SK-N-SH (cell line): ENCODE data around the gene ST6GALNAC3. TPM values are rescaled to one million over a fixed set of nuclear protein-coding genes. Genes with fewer than 3 reads are reported as not detected.
A peak's percentile ranks its signal among the peaks of the same experiment; 100 is the strongest.

Source experiments
- CTCF ChIA-PET: fragments of 300-600, 350-600 bp; formaldehyde crosslinking; extraction: SDS; loops from one replicate; lab custom pipeline; 2021; lab: Yijun Ruan, JAX
- POLR2A ChIA-PET: fragments of 350-600 bp; sonication (Branson Sonifier 250); formaldehyde crosslinking; extraction: SDS; loops from one replicate; lab custom pipeline; 2020; ENCODE audit warnings: antibody characterized with exemption, inconsistent platforms; lab: Yijun Ruan, JAX
- DNase-seq: peaks from one replicate; pipeline ENCODE4 v3.0.0; 2012
- H2AFZ ChIP-seq: fragments of 200-600 bp; sonication (generic); 2 replicates; pipeline ENCODE4 v1.8.1; 2016; ENCODE audit warnings: antibody characterized with exemption, mild to moderate bottlenecking, low read depth
- H3F3A ChIP-seq: fragments of 200-600 bp; sonication (generic); replicated peaks from 2 replicates; pipeline ENCODE3; 2016; ENCODE audit warnings: antibody characterized with exemption, mild to moderate bottlenecking; ENCODE audit not compliant: insufficient read depth
- H3K27ac ChIP-seq, 2 experiments: fragments of 200-500 bp in 1 of 2; fragments of 200-600 bp in 1 of 2; sonication (Bioruptor generic) in 1 of 2; sonication (generic), shearing (Covaris generic) in 1 of 2; 2 replicates each; pipeline versions ENCODE4 v1.5.1 to v1.6.1; 2014 to 2016; ENCODE audit warnings: low read depth in 2 of 2, inconsistent platforms in 1 of 2, low read length in 1 of 2, mild to moderate bottlenecking in 1 of 2, mixed read lengths in 1 of 2
- H3K27me3 ChIP-seq: fragments of 200-600 bp; sonication (generic), shearing (Covaris generic); 2 replicates; pipeline ENCODE4 v1.6.1; 2016; ENCODE audit warnings: mixed run types; ENCODE audit not compliant: insufficient read depth
- H3K36me3 ChIP-seq, 2 experiments: fragments of 200-500 bp in 1 of 2; fragments of 200-600 bp in 1 of 2; sonication (Bioruptor generic) in 1 of 2; sonication (generic) in 1 of 2; replicated peaks in 1 of 2; 2 replicates each; pipeline versions ENCODE3 to v1.5.1; 2014 to 2016; ENCODE audit warnings: low read length in 1 of 2, mild to moderate bottlenecking in 1 of 2; ENCODE audit not compliant: insufficient read depth in 2 of 2, control insufficient read depth in 1 of 2
- H3K4me1 ChIP-seq, 2 experiments: fragments of 200-500 bp in 1 of 2; fragments of 200-600 bp in 1 of 2; sonication (Bioruptor generic) in 1 of 2; sonication (generic), shearing (Covaris generic) in 1 of 2; 2 replicates each; pipeline versions ENCODE4 v1.5.1 to v1.6.1; 2014 to 2016; ENCODE audit warnings: low read depth in 1 of 2, low read length in 1 of 2, mixed run types in 1 of 2; ENCODE audit not compliant: insufficient read depth in 2 of 2, control insufficient read depth in 1 of 2
- H3K4me2 ChIP-seq: fragments of 200-600 bp; sonication (generic), shearing (Covaris generic); 2 replicates; pipeline ENCODE4 v1.6.1; 2017; ENCODE audit warnings: mixed run types
- H3K4me3 ChIP-seq, 2 experiments: fragments of 200-500 bp in 1 of 2; fragments of 200-600 bp in 1 of 2; sonication (Bioruptor generic) in 1 of 2; sonication (generic), shearing (Covaris generic) in 1 of 2; 2 replicates each; pipeline versions ENCODE4 v1.5.1 to v1.8.1; 2014 to 2016; ENCODE audit warnings: low read depth in 2 of 2, inconsistent platforms in 1 of 2, low read length in 1 of 2, mild to moderate bottlenecking in 1 of 2, mixed read lengths in 1 of 2, moderate library complexity in 1 of 2
- H3K79me2 ChIP-seq: fragments of 200-600 bp; sonication (generic); 2 replicates; pipeline ENCODE4 v1.8.1; 2017; ENCODE audit warnings: mild to moderate bottlenecking; ENCODE audit not compliant: insufficient read depth
- H3K9ac ChIP-seq: fragments of 200-600 bp; sonication (generic); 2 replicates; pipeline ENCODE4 v1.6.1; 2017; ENCODE audit warnings: mixed run types
- H3K9me2 ChIP-seq: fragments of 200-600 bp; sonication (generic); 2 replicates; pipeline ENCODE4 v1.6.1; 2017; ENCODE audit warnings: mixed run types
- H3K9me3 ChIP-seq: fragments of 200-600 bp; sonication (generic); 2 replicates; pipeline ENCODE4 v1.6.1; 2017; ENCODE audit warnings: mixed run types, mild to moderate bottlenecking, moderate library complexity
- H4K20me1 ChIP-seq: fragments of 200-600 bp; sonication (generic); 2 replicates; pipeline ENCODE4 v1.6.1; 2017; ENCODE audit warnings: mild to moderate bottlenecking, mixed run types; ENCODE audit not compliant: insufficient read depth
- CHD2 ChIP-seq: fragments of 150-350 bp; IDR thresholded peaks from 2 replicates; pipeline ENCODE4 v1.6.1; 2018; ENCODE audit warnings: low read length; ENCODE audit not compliant: partially characterized antibody
- ELF1 ChIP-seq: IDR thresholded peaks from 2 replicates; pipeline ENCODE4 v1.4.0; 2012
- EP300 ChIP-seq, 2 experiments: IDR thresholded peaks; 2 replicates each; pipeline versions ENCODE4 v1.4.0 to v1.6.1; 2012; ENCODE audit warnings: borderline replicate concordance in 1 of 2, low read depth in 1 of 2, low read length in 1 of 2
- FOXJ3 ChIP-seq: sonication (generic); formaldehyde crosslinking; IDR thresholded peaks from 2 replicates; pipeline ENCODE4 v1.5.1; 2020; ENCODE audit warnings: mild to moderate bottlenecking, missing genetic modification reagents
- GABPA ChIP-seq: IDR thresholded peaks from 2 replicates; pipeline ENCODE4 v1.4.0; 2012; ENCODE audit warnings: low read depth, mild to moderate bottlenecking
- GATA2 ChIP-seq: sonication (generic); formaldehyde crosslinking; IDR thresholded peaks from 2 replicates; pipeline ENCODE4 v1.5.0; 2020; ENCODE audit warnings: mild to moderate bottlenecking, missing genetic modification reagents
- IRF3 ChIP-seq: fragments of 150-350 bp; IDR thresholded peaks from 2 replicates; pipeline ENCODE4 v1.6.1; 2016; ENCODE audit warnings: mild to moderate bottlenecking, low read depth, low read length
- MXI1 ChIP-seq: IDR thresholded peaks from 2 replicates; pipeline ENCODE4 v1.6.1; 2012; ENCODE audit warnings: mild to moderate bottlenecking, low read depth, low read length, improper control_type of control experiment
- RAD21 ChIP-seq: IDR thresholded peaks from 2 replicates; pipeline ENCODE4 v1.6.1; 2012; ENCODE audit warnings: mild to moderate bottlenecking, low read length
- RCOR1 ChIP-seq: fragments of 150-350 bp; IDR thresholded peaks from 2 replicates; pipeline ENCODE4 v1.6.1; 2017; ENCODE audit warnings: antibody characterized with exemption, low read length
- RFX5 ChIP-seq: IDR thresholded peaks from 2 replicates; pipeline ENCODE4 v1.6.1; 2012; ENCODE audit warnings: mild to moderate bottlenecking, improper control_type of control experiment, low read length
- SIN3A ChIP-seq: IDR thresholded peaks from 2 replicates; pipeline ENCODE4 v1.6.1; 2012; ENCODE audit warnings: low read depth, mild to moderate bottlenecking, low read length, moderate library complexity, borderline replicate concordance
- SMC3 ChIP-seq: IDR thresholded peaks from 2 replicates; pipeline ENCODE4 v1.6.1; 2012; ENCODE audit warnings: low read depth, low read length, improper control_type of control experiment
- TCF12 ChIP-seq: IDR thresholded peaks from 2 replicates; pipeline ENCODE4 v1.4.0; 2012
- TEAD4 ChIP-seq: IDR thresholded peaks from 2 replicates; pipeline ENCODE4 v1.4.0; 2012; ENCODE audit warnings: mild to moderate bottlenecking, borderline replicate concordance; ENCODE audit not compliant: insufficient read depth
- USF2 ChIP-seq: fragments of 150-350 bp; IDR thresholded peaks from 2 replicates; pipeline ENCODE4 v1.6.1; 2017; ENCODE audit warnings: antibody characterized with exemption, low read length, low read depth, borderline replicate concordance
- ZBTB33 ChIP-seq: IDR thresholded peaks from 2 replicates; pipeline ENCODE4 v1.4.0; 2012; ENCODE audit warnings: low read depth, borderline replicate concordance
- WGBS: methylation state at CpG from one replicate; pipeline ENCODE4 v1.1.6; 2017; ENCODE audit warnings: low lambda C conversion rate; 5-methylcytosine and 5-hydroxymethylcytosine counted together
- polyA plus RNA-seq, 3 experiments: library from polyadenylated mRNA; depleted of rRNA; stranded (reverse); fragments of >200 nt; gene quantifications; 2 replicates each; pipeline ENCODE4 v1.2.3, GENCODE V29; 2012

Gene ST6GALNAC3
- polyA plus RNA-seq, 1 of the 3 experiments (the other 2 are of a cell fraction), result 8.1 TPM

GRCh38 chr1:76585980-76586674 is 511.6 kb downstream of the ST6GALNAC3 start:
- H3K9ac ChIP-seq, result no peak overlapping the region
- WGBS, result 49% methylated on average over 4 of the region's 4 CpGs
- H3K4me2 ChIP-seq, result no peak overlapping the region
- no peaks in the 10 kb centered on the region for H3K36me3 ChIP-seq
- H3K27me3 ChIP-seq, result no peaks in the 10 kb centered on the region
- POLR2A ChIA-PET, result no interaction called here
- H2AFZ ChIP-seq, result no peak overlapping the region
- H3K4me1 ChIP-seq, result peaks cover 0 to 22% of the 10 kb centered on the region in 2 experiments; a peak in 2 of 4 replicates
- no peak for TF ChIP-seq TEAD4
- TF ChIP-seq SIN3A, result no peak
- TF ChIP-seq ELF1, result no peak
- TF ChIP-seq CHD2, result peak; percentile 28
- TF ChIP-seq IRF3, result no peak
- 0 out of 2 replicates have a peak, but pooled peaks have one; percentile 32 for TF ChIP-seq MXI1
- peak in 1 of 2 experiments; percentile 67; a peak in 2 of 4 replicates for TF ChIP-seq EP300 (IDR thresholded peaks at IDR 0.05; ENCODE audit: borderline replicate concordance in 1 of 2, low read depth in 1 of 2, low read length in 1 of 2)
- TF ChIP-seq RFX5, result no peak
- no peak for TF ChIP-seq FOXJ3 (CRISPR knock-in tag)
- TF ChIP-seq RCOR1, result 0 out of 2 replicates have a peak, but pooled peaks have one; percentile 53
- TF ChIP-seq GATA2 (CRISPR knock-in tag), result peak; percentile 64
- peak; percentile 5; the same call in 1 of the 2 replicates for TF ChIP-seq RAD21
- TF ChIP-seq, all 33 proteins: peak for 6
- Histone ChIP-seq H3F3A (no peaks in the 10 kb centered on the region), H3K4me3 (no peak overlapping the region), H3K9me3 (no peaks in the 10 kb centered on the region), H3K27ac (peak overlapping the region in 1 of 2 experiments; percentile 77; a peak in 1 of 4 replicates), H3K79me2 (no peaks in the 10 kb centered on the region), H4K20me1 (no peaks in the 10 kb centered on the region), H3K9me2 (no peaks in the 10 kb centered on the region)
- CTCF ChIA-PET, result no interaction called here
- peak; percentile 22 for DNase-seq

- Histone ChIP-seq H3K9ac (no peak overlapping the region), H3K27me3 (no peaks in the 10 kb centered on the region), H3K4me1 (peaks cover 0 to 22% of the 10 kb centered on the region in 2 experiments; a peak in 2 of 4 replicates), H3K9me3 (no peaks in the 10 kb centered on the region), H4K20me1 (no peaks in the 10 kb centered on the region), H3K27ac (no peak overlapping the region), H2AFZ (no peak overlapping the region), H3F3A (no peaks in the 10 kb centered on the region), H3K36me3 (no peaks in the 10 kb centered on the region), H3K9me2 (no peaks in the 10 kb centered on the region), H3K4me2 (no peak overlapping the region), H3K79me2 (no peaks in the 10 kb centered on the region), H3K4me3 (no peak overlapping the region)
- POLR2A ChIA-PET, result no interaction called here
- 86% methylated on average over 6 of the region's 9 CpGs for WGBS
- no peak for DNase-seq
- CTCF ChIA-PET, result no interaction called here
- TF ChIP-seq ELF1, result no peak
- no peak for TF ChIP-seq GABPA
- no peak for TF ChIP-seq TCF12
- TF ChIP-seq EP300 (IDR thresholded peaks at IDR 0.05; ENCODE audit: borderline replicate concordance in 1 of 2, low read depth in 1 of 2, low read length in 1 of 2), result no peak
- TF ChIP-seq SMC3, result no peak
- TF ChIP-seq ZBTB33, result no peak
- no peak for TF ChIP-seq USF2
- no peak for TF ChIP-seq IRF3
Measured at GRCh38 chr1:76587212-76587611, 512.7 kb downstream of the ST6GALNAC3 start.
